Measurements from ENCODE around the gene ZBTB21. TPM values are rescaled to one million over a fixed set of nuclear protein-coding genes. Genes with fewer than 3 reads are reported as not detected.

Gene ZBTB21
- total RNA-seq, 1 experiment from 2014 or later = 18.1 TPM

DNA sequence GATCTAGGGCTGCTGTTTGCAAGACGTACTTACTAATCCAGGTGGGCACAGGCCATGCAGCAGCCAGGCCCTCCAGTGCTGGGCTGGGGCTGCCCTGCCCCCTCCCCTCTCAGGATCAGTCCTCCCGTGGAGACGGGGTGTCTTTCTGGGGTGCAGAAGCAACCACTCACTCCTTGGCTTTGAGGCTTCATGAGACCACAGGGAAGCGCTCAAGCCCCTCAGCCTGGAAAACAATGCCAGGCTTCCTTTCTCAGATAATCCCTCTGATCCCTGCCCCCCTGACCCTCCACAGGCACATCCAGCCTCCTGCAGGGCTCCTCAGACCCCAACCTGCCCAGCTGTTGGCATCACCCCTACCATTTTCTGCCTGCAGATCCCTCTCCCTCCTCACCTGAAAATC, 42.5 kb downstream of the ZBTB21 start:
- no peaks in the 10 kb centered on the region for H3K9me3 Mint-ChIP-seq
- no peak overlapping the region for H3K27ac Mint-ChIP-seq
- H3K27ac ChIP-seq (ENCODE audit: insufficient read length, low read depth, low read length) = no peak overlapping the region
- no peak overlapping the region for H4K5ac ChIP-seq (ENCODE audit: insufficient read length, low read depth, low read length)
- no peak overlapping the region for H2AK5ac ChIP-seq (ENCODE audit: insufficient read length, low read length)
- H3K4me3 Mint-ChIP-seq = no peak overlapping the region
- no peak overlapping the region for H2BK20ac ChIP-seq (ENCODE audit: low read depth, low read length, poor library complexity, severe bottlenecking)
- no peak overlapping the region for H3K23ac ChIP-seq (ENCODE audit: insufficient read length, low read depth, low read length)
- H4K20me1 ChIP-seq (ENCODE audit: control insufficient read depth, insufficient read depth, insufficient read length) = no peaks in the 10 kb centered on the region
- H3K79me2 ChIP-seq (ENCODE audit: insufficient read depth, low read length) = no peaks in the 10 kb centered on the region
- no peak overlapping the region for H2BK5ac ChIP-seq (ENCODE audit: insufficient read length, low read length)
- no peaks in the 10 kb centered on the region for H3K27me3 ChIP-seq (ENCODE audit: insufficient read depth, low read length)
- H3K27me3 Mint-ChIP-seq (ENCODE audit: low read depth) = peaks cover 9% of the 10 kb centered on the region
- TF ChIP-seq, protein P1, sequence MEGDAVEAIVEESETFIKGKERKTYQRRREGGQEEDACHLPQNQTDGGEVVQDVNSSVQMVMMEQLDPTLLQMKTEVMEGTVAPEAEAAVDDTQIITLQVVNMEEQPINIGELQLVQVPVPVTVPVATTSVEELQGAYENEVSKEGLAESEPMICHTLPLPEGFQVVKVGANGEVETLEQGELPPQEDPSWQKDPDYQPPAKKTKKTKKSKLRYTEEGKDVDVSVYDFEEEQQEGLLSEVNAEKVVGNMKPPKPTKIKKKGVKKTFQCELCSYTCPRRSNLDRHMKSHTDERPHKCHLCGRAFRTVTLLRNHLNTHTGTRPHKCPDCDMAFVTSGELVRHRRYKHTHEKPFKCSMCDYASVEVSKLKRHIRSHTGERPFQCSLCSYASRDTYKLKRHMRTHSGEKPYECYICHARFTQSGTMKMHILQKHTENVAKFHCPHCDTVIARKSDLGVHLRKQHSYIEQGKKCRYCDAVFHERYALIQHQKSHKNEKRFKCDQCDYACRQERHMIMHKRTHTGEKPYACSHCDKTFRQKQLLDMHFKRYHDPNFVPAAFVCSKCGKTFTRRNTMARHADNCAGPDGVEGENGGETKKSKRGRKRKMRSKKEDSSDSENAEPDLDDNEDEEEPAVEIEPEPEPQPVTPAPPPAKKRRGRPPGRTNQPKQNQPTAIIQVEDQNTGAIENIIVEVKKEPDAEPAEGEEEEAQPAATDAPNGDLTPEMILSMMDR (conservative IDR thresholded peaks at IDR 0.05) = no peak
- no peaks in the 10 kb centered on the region for H3K36me3 Mint-ChIP-seq (ENCODE audit: insufficient read depth in 1 of 3, low read depth in 3 of 3)
- no peak overlapping the region for H4K91ac ChIP-seq (ENCODE audit: insufficient read length, low read depth, low read length)
- no peak overlapping the region for H2BK15ac ChIP-seq (ENCODE audit: low read depth, low read length)
- no peak overlapping the region for H2BK12ac ChIP-seq (ENCODE audit: insufficient read length, low read depth, low read length)
- H2AFZ ChIP-seq (ENCODE audit: low read length) = no peak overlapping the region
- no peak overlapping the region for H3K14ac ChIP-seq (ENCODE audit: insufficient read depth, low read length)
- peaks cover 28% of the 10 kb centered on the region in 2 experiments for H3K4me1 Mint-ChIP-seq
- H3K4me2 ChIP-seq (ENCODE audit: insufficient read depth, insufficient read length, low read length) = no peak overlapping the region
- no peaks in the 10 kb centered on the region for H3K23me2 ChIP-seq (ENCODE audit: insufficient read length, low read depth, low read length, poor library complexity, severe bottlenecking)
- no peak overlapping the region for H2BK120ac ChIP-seq (ENCODE audit: low read depth, low read length, poor library complexity, severe bottlenecking)
- H3T11ph ChIP-seq (ENCODE audit: low read length) = no peak overlapping the region
- WGBS (ENCODE audit: extremely low coverage, insufficient read length, low lambda C conversion rate) = no CpG with 5 or more reads among the region's 4 CpGs
- H3K56ac ChIP-seq (ENCODE audit: insufficient read length, low read depth, low read length) = no peak overlapping the region
- H3K18ac ChIP-seq (ENCODE audit: insufficient read length, low read depth, low read length) = no peak overlapping the region
- H3K9me3 ChIP-seq (ENCODE audit: control insufficient read depth, low read depth, low read length) = no peaks in the 10 kb centered on the region
- H4K8ac ChIP-seq (replicated peaks; ENCODE audit: insufficient read length, low read depth, low read length) = no peak overlapping the region
- no peak for DNase-seq
- no peaks in the 10 kb centered on the region for H3K79me1 ChIP-seq (ENCODE audit: insufficient read depth, low read depth, low read length, poor library complexity, severe bottlenecking)
- no peak overlapping the region for H3K9ac ChIP-seq (ENCODE audit: extremely low read depth, insufficient read length, low read length)
- no peaks in the 10 kb centered on the region for H3K4me1 ChIP-seq (ENCODE audit: insufficient read depth, low read length)
- no peak overlapping the region for H3K4ac ChIP-seq (ENCODE audit: low read depth, low read length)
